ENCODE data around the gene ZFR2.
"Not testable (repeated sequence)": the region's sequence is repeated elsewhere in the genome, so short reads cannot be mapped to it uniquely, and the experiment has no call there.

The ZFR2 gene

DNA sequence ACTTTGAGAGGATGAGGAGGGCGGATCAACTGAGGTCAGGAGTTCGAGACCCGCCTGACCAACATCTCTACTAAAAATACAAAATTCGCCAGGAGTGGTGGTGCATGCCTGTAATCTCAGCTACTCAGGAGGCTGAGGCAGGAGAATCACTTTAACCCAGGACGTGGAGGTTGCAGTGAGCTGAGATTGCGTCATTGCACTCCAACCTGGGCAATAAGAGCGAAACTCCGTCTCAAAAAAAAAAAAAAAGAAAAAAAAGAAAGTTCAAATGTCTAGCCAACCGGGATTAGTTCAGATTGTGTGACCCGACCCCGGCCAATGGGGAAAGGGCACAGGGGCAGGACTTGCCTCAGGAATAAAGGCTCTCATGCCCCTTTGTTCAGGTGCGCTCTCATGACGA is 5.9 kb upstream of the ZFR2 start:
- not testable (repeated sequence) for DNase-seq (ENCODE audit: low read depth in 1 of 2, low spot score in 1 of 2)

DNA sequence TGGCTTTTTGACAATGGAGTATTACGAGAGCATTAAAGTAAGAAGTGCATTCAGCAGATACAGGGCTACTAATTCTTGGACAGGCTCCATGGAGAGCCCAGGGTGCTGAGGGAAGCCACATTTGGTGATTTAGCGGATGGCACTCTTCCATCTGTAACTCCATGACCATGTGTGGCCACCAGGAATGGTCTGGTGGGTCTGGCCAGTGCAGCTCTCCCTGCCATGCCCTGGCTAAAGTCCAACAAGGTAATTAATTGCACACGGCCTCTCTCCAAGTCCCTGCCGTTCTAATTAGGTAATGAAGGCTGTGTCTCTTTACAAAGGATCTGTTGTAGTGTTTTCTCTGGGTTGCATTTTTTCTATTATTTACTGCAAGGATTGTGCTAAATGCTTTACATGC is 4.3 kb upstream of the ZFR2 start:
- no peak for DNase-seq (ENCODE audit: low read depth in 1 of 2, low spot score in 1 of 2)

DNA sequence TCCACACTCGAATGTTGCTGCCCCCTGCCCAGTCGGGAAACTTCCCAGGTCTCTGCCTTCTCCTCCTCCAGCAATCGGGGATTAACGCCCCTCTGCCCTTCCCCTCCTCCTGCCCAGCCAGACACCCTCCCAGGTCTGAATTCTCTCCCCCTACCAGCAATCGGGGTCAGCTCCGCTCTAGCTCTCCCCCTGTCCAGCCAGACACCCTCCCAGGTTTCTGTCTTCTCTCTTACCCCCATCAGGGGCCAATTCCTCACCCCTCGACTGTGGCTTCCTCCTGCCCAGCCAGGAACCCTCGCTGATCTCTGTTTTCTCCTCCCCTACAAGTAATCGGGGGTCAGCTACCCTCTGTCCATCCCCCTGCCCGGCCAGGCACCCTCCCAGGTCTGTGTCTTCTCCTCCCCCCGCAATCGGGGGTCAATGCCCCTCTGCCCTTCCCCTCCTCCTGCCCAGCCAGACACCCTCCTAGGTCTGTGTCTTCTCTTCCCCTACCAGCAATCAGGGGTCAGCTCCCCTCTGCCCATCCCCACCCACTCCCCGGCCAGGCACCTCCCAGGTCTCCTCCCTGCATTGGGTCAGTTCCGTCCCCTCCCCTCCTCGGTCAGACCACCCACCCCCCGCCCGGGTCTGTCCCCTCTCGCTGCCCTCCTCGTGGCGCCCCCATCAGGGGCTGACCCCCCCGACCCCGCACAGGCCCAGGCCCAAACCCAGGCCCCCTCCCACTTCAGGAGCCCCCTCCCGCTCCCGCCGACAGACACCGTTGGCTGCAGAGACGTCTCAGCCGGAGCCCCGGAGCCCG is 668 bp downstream of the ZFR2 start:
- no peak for DNase-seq (ENCODE audit: low read depth in 1 of 2, low spot score in 1 of 2)

DNA sequence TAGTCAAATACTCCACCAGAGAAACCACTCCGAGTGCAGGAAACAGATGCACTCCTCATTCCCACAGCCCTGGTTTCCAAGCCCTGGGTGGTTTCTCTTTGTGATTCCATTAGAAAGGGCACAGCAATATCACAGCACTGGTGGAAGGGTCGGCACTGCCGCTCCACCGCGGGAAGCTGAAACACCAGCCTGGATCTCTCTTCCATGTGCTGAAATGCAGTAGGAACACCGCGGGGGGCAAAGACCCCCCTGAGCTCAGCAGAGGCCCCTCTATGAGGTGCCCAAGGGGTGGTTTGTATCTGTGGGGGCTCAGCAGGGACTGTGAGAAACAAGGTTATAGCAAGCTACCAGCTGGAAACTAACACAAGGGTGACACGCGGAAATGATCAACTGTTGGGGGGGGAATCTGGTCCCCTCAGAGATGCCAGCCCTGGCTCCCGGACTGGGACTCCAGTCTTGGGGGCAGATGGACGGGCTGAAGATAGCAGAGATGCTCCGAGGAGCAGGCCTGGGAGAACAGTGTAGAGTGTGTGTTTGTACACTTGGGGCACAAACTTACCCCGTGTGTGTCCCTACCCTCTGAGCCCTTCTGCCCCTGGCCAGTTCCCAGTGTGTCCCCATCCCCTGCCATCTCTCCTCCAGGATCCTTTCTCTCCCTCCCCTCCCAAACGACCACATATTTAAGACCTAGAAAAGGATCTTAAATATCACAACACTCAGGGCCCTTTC is 1.8 kb downstream of the ZFR2 start:
- DNase-seq (ENCODE audit: low read depth in 1 of 2, low spot score in 1 of 2): no peak

DNA sequence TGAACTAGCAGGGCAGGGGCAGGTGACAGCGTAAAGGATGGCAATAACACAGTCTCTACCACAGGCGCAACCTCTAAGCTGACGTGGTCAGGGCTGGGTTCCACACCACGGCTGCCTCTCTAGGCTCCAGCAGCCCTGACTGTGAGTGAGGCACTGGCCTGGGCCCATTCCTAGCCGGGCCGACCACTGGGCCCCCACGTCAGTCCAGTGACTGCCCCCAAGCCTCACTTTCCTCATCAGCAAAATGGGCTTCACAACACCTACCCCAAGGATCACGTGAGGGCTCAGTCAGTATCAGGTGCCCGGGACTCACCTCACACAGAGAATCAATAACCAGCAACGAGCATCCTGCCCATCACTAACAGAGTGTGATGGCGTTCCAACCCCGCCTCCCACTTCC is 5.2 kb downstream of the ZFR2 start:
- no peak for DNase-seq (ENCODE audit: low read depth in 1 of 2, low spot score in 1 of 2)

DNA sequence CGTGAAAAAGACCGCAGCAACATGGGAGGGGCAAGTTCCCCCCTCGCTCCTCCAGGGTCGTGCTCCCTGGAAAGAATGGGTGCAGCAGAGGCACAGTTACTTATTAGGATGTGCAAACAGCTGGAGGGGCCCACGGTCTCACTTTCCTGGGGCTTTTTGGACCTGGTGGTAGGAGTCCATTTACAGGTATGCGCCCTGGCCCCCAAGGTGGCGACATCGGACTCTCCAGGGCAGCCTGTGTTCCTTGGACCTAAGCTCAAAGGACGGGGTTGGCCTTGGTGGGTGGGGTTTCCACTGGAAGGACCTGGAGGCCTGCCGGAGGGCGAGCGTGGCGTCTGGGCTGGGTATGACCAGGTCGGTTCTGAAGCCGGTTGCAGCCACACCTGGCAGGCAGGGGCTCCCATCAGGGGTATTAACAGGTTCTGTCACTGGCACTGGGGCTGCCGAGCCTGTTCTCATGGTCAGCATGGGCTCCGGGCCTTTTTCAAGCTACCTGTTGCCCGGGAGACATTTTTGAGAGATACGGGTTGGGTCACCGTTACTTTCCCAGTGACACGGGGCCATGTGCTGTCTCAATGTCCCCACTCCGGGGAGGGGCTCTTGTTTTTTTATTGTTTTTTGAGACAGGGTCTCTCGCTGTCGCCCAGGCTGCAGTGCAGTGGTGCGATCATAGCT is 5.9 kb downstream of the ZFR2 start:
- DNase-seq (ENCODE audit: low read depth in 1 of 2, low spot score in 1 of 2): no peak

DNA sequence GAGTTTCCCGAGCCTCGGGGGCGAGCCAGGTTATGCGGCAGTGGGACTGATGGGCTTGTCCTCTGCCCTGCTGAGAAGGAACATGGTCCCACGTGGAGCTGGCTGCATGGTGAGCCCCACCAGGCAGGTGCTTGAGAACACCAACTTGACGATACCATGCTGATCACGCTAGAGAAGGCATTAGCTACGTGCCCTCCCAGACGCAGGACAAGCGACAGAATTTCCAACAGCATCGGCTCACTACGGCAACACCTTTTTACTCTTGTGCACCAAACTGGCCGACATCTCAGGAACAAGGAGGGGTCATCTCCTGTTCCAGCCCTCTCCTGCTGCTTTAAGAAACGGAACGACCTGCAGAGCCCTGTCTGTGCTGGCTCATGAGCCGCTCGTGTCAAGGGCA is 8.3 kb downstream of the ZFR2 start:
- no peak for DNase-seq (ENCODE audit: low read depth in 1 of 2, low spot score in 1 of 2)

DNA sequence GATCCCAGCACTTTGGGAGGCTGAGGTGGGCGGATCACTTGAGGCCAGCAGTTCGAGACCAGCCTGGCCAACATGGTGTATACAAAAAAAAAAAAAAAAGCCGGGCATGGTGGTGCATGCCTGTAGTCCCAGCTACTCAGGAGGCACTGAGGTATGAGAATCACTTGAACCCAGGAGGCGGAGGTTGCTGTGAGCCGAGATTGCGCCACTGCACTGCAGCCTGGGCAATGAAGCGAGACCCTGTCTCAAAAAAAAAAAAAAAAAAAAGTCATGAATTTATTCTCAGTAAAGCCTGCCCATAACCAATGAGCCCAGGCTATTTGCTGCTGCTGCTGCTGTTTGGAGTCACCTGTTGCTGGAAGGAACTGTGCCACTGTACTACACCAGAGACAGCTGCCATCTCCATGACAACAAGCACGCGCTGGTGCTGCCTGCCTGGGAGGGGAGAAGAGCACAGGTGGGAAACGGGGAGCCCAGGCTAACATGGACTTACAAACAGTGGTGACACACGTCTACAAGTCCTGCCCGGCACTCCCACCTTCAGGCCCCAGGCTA is 11.3 kb downstream of the ZFR2 start:
- no peak for DNase-seq (ENCODE audit: low read depth in 1 of 2, low spot score in 1 of 2)

DNA sequence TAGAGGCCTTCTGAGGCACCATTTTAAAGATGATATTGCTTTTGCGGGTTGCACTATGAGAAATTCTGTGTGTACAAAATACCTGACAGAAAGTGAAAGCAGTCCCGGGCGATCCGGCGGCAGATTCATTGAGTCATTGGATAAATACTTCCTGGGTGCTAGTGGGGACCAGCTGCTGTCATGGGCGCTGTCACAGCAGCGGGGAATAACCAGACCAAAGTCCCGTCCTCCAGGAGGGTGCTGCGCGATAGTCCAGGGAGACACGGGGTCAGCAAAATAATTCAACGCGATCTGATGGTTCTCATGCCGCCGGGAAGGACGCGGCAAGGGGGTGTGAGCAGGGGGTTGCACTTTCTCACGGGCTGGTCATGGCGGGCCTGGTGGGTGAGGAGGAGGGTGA is 13.5 kb downstream of the ZFR2 start:
- DNase-seq (ENCODE audit: low read depth in 1 of 2, low spot score in 1 of 2): no peak

DNA sequence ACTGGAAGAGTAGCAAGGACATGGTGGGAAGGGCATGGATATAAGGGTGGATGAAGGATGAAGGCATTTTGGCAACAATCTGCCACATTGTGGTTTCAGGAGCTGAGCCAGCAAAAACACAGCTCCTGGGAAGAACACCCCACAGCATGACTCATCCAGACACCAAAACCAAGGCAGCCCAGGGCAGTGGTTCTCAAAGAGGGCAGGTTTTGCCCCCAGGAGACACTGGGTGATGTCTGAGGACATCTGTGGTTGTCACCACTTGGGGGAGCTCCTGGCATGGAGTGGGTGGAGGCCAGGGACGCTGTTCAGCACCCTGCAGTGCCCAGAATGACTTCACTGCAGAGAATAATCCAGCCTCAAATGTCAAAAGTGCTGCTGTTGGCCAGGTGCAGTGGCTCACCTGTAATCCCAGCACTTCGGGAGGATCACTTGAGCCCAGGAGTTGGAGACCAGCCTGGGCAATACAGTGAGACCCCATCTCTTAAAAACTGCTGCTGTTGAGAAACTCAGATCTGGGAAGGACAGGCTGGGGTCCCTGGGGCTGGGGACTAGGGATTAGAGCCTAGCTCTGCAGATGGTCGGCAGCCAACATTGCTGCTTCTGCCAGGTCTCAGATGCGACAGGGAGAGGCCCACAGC is 16.1 kb downstream of the ZFR2 start:
- DNase-seq (ENCODE audit: low read depth in 1 of 2, low spot score in 1 of 2): no peak

DNA sequence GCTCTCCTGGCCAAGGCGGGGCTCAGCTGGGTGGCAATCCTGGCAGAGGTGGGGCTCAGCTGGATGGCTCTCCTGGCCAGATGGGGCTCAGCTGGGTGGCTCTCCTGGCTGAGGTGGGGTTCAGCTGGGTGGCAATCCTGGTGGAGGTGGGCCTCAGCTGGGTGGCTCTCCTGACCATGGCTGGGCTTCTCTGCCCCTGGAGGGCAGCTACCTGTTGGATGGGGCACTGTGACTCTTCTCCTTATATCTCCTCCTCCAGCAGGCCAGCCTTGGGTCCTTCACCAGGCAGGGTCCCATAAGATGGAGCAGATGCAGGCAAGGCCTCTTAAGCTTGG is 16.7 kb downstream of the ZFR2 start:
- DNase-seq (ENCODE audit: low read depth in 1 of 2, low spot score in 1 of 2): no peak

DNA sequence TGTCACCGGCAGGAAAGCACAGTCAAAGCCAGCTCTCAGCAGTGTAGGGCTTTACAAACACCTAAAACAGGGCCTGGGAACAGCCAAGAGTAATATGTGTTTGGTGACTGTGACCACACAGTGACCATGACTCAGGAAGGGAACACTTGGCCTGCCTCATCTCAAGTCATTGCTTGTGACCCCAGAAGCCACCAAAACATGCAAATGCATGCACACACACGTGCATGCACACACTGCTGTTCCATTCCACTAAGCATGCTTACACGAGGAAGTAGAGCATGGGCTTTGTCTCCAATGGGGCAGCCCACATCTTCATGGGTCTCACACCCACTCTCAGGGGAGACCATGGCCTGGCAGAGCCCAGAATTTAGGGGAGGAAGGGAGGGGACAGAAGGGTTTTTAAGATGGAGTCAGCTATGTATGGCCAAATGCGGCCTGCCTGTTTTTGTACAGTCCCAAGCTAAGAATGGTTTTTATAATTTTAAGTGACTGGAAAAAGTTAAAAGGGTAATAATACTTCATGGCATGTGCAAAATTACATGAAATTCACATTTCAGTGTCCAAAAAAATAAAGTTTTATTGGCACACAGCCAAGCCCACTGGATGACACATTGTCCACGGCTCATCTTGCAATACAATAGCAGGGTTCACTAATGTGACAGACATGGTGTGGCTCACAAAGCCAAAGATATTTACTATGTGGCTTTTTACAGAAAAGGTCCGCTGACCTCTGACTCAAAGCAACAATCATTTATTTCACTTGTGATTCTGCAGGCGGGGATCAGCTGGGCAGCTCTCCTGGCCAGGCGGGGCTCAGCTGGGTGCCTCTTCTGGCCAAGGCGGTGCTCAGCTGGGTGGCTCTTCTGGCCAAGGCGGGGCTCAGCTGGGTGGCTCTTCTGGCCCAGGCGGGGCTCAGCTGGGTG is 17.3 kb downstream of the ZFR2 start:
- DNase-seq (ENCODE audit: low read depth in 1 of 2, low spot score in 1 of 2): no peak

DNA sequence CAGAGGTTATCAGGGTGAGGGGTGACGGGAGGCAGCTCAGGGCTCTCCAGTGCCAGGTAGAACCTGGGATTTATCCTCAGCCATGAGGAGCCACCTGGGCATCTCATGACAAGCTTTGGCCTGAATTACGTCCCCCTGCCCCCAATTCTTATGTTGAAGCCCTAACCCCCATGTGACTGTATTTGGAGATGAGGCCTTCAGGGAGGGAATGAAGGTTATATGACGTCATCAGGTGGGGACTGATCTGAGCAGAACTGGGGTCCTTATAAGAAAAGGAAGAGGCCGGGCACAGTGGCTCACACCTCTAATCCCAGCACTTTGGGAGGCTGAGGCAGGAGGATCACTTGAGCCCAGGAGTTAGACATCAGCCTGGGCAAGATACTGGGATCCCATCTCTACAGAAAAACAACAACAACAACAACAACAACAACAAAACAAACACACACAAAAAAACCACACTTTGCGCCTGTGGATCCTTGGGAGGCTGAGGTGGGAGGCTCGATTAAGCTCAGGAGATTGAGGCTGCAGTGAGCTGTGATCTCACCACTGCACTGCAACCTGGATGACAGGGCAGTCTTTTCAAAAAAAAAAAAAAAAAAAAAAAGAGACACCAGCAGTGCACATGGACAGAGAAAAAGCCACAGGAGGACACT is 18.4 kb downstream of the ZFR2 start:
- DNase-seq (ENCODE audit: low read depth in 1 of 2, low spot score in 1 of 2): no peak

DNA sequence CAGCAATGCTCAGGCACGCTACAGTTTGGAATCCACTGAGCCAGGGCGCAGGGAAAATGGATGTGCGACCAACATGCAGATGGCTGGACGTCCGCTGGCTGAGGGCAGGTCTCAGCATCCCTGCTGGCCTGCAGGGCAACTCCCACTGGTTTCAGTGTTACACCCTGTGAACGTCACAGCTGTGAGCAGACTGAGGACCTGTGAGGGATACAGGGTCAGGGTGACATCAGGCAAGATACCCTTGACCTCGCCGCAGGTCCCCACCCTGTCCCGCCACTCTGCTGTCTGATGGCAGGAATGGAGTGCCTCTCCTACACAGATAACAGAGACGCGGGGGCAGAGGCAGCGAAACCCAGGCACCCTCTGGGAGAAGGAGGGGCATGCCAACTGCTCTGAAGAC is 19.1 kb downstream of the ZFR2 start:
- no peak for DNase-seq (ENCODE audit: low read depth in 1 of 2, low spot score in 1 of 2)

DNA sequence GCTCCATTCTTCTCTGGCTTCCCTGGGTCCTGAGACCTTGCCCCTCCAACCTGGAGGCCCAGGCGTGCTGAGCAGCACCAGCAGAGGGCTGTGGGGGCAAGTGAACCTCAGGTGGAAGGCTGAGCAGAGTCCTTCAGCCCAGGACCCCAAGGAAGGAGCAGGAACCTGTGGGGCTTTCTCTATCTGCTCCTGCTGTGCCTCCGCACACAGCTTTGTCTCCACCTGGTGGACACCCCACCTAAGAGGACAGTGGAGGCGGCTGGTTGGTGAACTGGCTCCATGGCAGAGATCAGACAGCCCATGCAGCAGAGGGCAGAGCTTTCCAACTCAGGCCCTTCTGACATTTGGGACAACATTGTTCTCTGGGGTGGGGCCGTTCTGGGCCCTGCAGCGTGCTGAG is 19.7 kb downstream of the ZFR2 start:
- DNase-seq (ENCODE audit: low read depth in 1 of 2, low spot score in 1 of 2): peak in 1 of 2 donors; percentile 20

DNA sequence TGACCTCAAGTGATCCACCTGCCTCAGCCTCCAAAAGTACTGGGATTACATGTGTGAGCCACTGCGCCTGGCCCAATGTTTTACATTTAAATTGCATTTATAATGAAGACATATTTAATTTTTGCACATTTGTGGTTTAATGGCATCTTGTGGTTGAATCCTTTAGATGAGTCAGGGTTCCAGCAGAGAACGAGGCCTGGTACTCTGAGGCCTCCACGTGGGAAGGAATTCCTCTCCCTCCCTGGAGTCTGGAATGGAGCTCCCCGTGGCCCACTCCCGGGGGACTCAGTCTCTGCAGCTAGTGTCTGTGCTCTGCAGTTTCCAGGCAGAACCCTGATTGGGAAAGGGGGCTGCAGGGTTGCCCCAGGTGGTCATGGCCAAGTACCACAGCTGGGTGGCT is 24.2 kb downstream of the ZFR2 start:
- no peak for DNase-seq (ENCODE audit: low read depth in 1 of 2, low spot score in 1 of 2)

DNA sequence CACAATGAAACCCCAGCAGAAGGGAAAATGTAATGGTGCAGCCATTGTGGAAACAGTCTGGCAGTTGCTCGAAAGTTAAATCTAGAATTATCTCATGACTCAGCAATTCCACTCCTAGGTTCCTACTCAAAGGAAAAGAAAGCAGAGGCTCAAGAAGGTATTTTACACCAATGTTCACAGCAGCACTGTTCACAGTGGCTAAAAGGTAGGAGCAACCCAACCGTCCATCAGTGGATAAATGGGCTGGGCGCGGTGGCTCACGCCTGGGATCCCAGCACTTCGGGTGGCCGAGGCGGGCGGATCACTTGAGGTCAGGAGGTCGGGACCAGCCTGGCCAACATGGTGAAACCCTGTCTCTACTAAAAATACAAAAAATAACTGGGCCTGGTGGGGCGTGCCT is 25.9 kb downstream of the ZFR2 start:
- no peak for DNase-seq (ENCODE audit: low read depth in 1 of 2, low spot score in 1 of 2)

DNA sequence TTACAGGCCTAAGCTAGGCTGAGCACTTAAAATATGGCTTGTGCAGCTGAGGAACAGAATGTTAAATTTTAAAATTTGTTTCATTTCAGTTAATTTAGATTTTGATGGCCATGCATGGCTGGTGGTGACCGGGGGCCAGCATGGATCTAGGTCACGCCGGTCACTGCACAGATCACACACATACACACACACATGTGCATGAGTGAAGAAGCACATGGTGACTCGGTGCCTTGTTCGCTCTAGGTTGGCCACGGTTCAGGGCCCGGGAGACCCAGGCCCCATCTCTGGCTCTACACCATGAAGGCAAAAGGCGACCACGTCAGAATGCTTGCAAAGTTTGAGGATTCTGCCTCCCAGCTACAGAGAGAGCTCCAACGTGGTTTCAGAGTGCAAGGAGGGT is 28.0 kb downstream of the ZFR2 start:
- no peak for DNase-seq (ENCODE audit: low read depth in 1 of 2, low spot score in 1 of 2)

DNA sequence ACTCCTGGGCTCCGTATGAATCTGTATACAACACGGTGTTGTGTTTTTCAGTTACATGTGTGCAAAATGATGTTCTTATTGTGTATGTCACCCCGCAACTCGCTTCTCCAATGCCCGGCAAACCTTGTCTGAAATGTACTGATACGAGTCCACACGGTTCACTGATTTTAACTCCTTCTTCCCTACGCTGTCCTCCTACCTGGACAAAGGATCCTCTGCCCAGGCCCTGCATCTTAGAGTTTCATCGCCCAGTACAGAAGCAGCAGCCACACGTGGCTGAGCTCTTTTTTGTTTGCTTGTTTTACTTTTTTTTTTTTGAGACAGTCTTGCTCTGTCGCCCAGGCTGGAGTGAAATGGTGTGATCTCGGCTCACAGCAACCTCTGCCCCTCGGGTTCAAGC is 28.9 kb downstream of the ZFR2 start:
- no peak for DNase-seq (ENCODE audit: low read depth in 1 of 2, low spot score in 1 of 2)

DNA sequence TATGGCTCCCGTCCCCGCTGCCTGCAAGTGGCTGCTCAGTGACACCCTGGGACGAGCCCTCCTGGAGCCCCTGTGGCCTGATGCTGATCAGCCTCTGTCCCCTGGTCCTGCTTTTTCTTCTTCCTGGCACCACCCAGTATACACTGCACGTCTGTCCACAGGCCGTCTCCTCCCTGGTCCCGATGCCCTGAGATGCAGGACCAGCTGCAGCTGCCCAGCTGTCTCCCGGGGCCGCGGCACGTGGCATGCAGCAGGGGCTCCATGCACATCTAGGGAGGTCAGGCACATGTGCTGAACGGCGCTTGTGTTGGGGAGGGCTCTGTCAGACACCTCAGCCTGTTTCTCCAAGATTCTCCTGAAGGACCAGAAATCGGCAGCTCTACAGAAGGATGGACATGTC is 30.2 kb downstream of the ZFR2 start:
- no peak for DNase-seq (ENCODE audit: low read depth in 1 of 2, low spot score in 1 of 2)

Data from activated T-helper 1 cell treated with anti-CD3 and anti-CD28 coated beads, Interleukin-2, amount 50 U/mL, for 16 hours (primary cell).